Spleen (tissue), 11 donors: ENCODE data around the gene ERAP2. TPM values are rescaled to one million over a fixed set of nuclear protein-coding genes. Genes with fewer than 3 reads are reported as not detected.
"Not testable (repeated sequence)": the region's sequence is repeated elsewhere in the genome, so short reads cannot be mapped to it uniquely, and the experiment has no call there.

Experiments
- DNase-seq: peaks from one replicate; pipeline ENCODE4 v3.0.0-alpha.2; 2020
- H3K27ac ChIP-seq, 8 donors: fragments of 200-600 bp; sonication (generic) in 7 of 8; 1 replicate in 4 of 8; 2 replicates in 4 of 8; pipeline versions ENCODE4 v1.5.0 to v1.8.0; 2016 to 2021; ENCODE audit warnings: inconsistent platforms in 4 of 8, mild to moderate bottlenecking in 4 of 8, moderate library complexity in 1 of 8
- H3K27me3 ChIP-seq, 7 donors: fragments of 200-600 bp; sonication (generic) in 6 of 7; replicated peaks in 1 of 7; 1 replicate in 4 of 7; 2 replicates in 3 of 7; pipeline versions ENCODE4 v1.5.0 to v1.8.0; 2016 to 2021; ENCODE audit warnings: inconsistent platforms in 3 of 7, mild to moderate bottlenecking in 1 of 7
- H3K36me3 ChIP-seq, 6 donors: fragments of 200-600 bp; sonication (generic) in 5 of 6; 1 replicate in 4 of 6; 2 replicates in 2 of 6; pipeline versions ENCODE4 v1.5.0 to v1.8.0; 2016 to 2021; ENCODE audit warnings: inconsistent platforms in 2 of 6
- H3K4me1 ChIP-seq, 6 donors: fragments of 200-600 bp; sonication (generic) in 5 of 6; 1 replicate in 3 of 6; 2 replicates in 3 of 6; pipeline versions ENCODE4 v1.5.0 to v1.8.0; 2016 to 2021; ENCODE audit warnings: inconsistent platforms in 3 of 6
- H3K4me3 ChIP-seq, 8 donors: fragments of 200-600 bp; sonication (generic) in 7 of 8; 1 replicate in 4 of 8; 2 replicates in 4 of 8; pipeline versions ENCODE4 v1.5.0 to v1.8.0; 2016 to 2021; ENCODE audit warnings: inconsistent platforms in 4 of 8, mild to moderate bottlenecking in 4 of 8, moderate library complexity in 2 of 8
- H3K9me3 ChIP-seq, 8 donors: fragments of 200-600 bp; sonication (generic) in 7 of 8; 1 replicate in 4 of 8; 2 replicates in 4 of 8; pipeline versions ENCODE4 v1.5.0 to v1.8.0; 2016 to 2021; ENCODE audit warnings: inconsistent platforms in 4 of 8
- POLR2A ChIP-seq, 3 donors: fragments of 450-650 bp; IDR thresholded peaks; one replicate each; pipeline ENCODE4 v1.5.1; 2017; ENCODE audit warnings: antibody characterized with exemption in 3 of 3, mild to moderate bottlenecking in 1 of 3
- POLR2AphosphoS5 ChIP-seq, 3 donors: sonication (generic); formaldehyde crosslinking; IDR thresholded peaks; one replicate each; pipeline ENCODE4 v1.5.1; 2017; ENCODE audit warnings: antibody characterized with exemption in 3 of 3
- WGBS, 5 donors: extraction: QIAGEN DNeasy Blood & Tissue Kit in 3 of 5; methylation state at CpG; one replicate each; pipeline versions ENCODE4 v1.1.5 to v1.1.7; 2013 to 2018; 5-methylcytosine and 5-hydroxymethylcytosine counted together
- intact Hi-C: fragments of 100-400 bp; cut with DNase I; formaldehyde crosslinking; loops from one replicate; pipeline ENCODE4 v1.15.0; 2023; ENCODE audit warnings: low total_unique reads
- polyA plus RNA-seq, 3 donors: library from polyadenylated mRNA; stranded (reverse); fragments of 200-250 nt; gene quantifications; one replicate each; pipeline ENCODE4 v1.2.1, GENCODE V29; 2013
- total RNA-seq, 7 donors: library from RNA; depleted of rRNA in 3 of 7; stranded (reverse); fragments of >200 nt in 3 of 7; fragmentation: NEBNext Ultra II Directional in 4 of 7; extraction: Animal tissue kit (Norgen Biotek cat#: 25700) in 4 of 7; gene quantifications; one replicate each; pipeline versions ENCODE4 v1.1.0 to v1.2.1, GENCODE V29; 2016 to 2021
- TF ChIP-seq, protein P1 (sequence below), 11 experiments: fragments of 200-600 bp in 7 of 11; fragments of 450-650 bp in 4 of 11; sonication (generic) in 4 of 11; IDR thresholded peaks in 8 of 11; conservative IDR thresholded peaks in 3 of 11; 1 replicate in 7 of 11; 2 replicates in 4 of 11; pipeline versions ENCODE4 v1.4.0 to v1.8.0; 2016 to 2021; ENCODE audit warnings: antibody characterized with exemption in 11 of 11, inconsistent platforms in 4 of 11, mild to moderate bottlenecking in 1 of 11
- donor health status: healthy with polysubstance abuse.
- donor health status: DM: no; HTN: no; CAD: no; lungs with moderate emphysema.
- donor health status: DM: no; HTN: no; CAD: no.
- donor health status: Bipolar disorder and iron deficiency.
- donor health status: healthy.
- donor health status: DM: no; HTN: no; CAD: no.
- donor health status: DM: yes; HTN: yes; CAD: no.

The ERAP2 gene
- total and polyA plus RNA-seq, 10 donors = 10.6 to 91.8 (median 56.6) TPM

DNA sequence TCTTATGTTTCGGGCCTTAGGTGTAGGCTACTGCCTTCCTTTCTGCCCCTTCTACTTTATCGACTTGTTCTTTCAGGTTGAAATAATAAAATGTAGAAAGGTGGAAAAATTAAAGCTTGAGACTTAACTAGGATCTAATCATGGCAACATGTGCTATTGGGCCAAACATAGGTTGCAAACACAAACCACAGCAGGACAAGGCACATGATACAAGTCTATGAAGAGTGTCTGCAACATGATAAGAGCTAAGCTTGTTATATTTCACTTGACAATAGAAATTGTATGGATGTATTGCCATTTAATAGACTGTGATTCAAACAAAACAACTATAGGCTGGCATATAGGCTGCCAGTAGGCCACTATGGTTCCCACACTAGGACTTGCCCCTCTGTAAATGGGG lies 1.7 kb upstream of the ERAP2 start:
- DNase-seq = no peak
- peaks cover 19 to 80% (median 54%) of the 10 kb centered on the region in 6 donors for H3K4me1 ChIP-seq
- no peak overlapping the region for H3K4me3 ChIP-seq
- H3K27ac ChIP-seq = peak overlapping the region in 3 of 8 donors; percentile 88 to 90 (median 88)
- no peaks in the 10 kb centered on the region for H3K27me3 ChIP-seq
- H3K9me3 ChIP-seq = no peaks in the 10 kb centered on the region
- intact Hi-C loops = no loop called here
- 93 to 100% (median 95%) methylated on average over 2 of the region's 2 CpGs for WGBS, 5 donors
- no peak for TF ChIP-seq POLR2AphosphoS5 (IDR thresholded peaks at IDR 0.05)
- no peak for TF ChIP-seq POLR2A (IDR thresholded peaks at IDR 0.05)
- TF ChIP-seq, protein P1, sequence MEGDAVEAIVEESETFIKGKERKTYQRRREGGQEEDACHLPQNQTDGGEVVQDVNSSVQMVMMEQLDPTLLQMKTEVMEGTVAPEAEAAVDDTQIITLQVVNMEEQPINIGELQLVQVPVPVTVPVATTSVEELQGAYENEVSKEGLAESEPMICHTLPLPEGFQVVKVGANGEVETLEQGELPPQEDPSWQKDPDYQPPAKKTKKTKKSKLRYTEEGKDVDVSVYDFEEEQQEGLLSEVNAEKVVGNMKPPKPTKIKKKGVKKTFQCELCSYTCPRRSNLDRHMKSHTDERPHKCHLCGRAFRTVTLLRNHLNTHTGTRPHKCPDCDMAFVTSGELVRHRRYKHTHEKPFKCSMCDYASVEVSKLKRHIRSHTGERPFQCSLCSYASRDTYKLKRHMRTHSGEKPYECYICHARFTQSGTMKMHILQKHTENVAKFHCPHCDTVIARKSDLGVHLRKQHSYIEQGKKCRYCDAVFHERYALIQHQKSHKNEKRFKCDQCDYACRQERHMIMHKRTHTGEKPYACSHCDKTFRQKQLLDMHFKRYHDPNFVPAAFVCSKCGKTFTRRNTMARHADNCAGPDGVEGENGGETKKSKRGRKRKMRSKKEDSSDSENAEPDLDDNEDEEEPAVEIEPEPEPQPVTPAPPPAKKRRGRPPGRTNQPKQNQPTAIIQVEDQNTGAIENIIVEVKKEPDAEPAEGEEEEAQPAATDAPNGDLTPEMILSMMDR (IDR thresholded peaks at IDR 0.05 in 8 of 11, conservative IDR thresholded peaks at IDR 0.05 in 3 of 11) = no peak
- peaks cover 0 to 9% (median 0%) of the 10 kb centered on the region in 6 donors for H3K36me3 ChIP-seq

DNA sequence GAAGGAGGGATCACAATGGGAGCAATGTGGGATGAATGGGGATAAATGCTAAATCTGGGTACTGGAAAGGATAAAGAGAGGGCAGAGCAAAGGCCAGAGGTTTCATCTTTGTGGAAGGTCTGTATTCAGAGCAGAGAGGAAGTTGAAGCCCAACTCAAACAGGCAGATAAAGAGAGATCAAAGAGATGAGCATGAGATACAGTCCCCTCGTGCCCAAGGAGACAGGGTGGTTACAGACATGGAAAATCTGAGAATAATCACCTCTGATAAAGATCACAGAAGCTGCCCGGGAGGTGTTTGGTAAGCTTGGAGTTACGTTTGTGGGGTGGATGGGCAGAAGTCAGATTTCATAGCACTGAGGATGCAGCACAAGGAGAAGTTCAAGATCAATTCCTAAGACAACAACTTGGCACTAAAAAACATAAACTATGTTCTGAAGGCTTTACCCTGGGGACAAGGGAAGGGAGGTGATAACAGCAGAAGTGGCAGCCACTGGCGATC lies 459 bp upstream of the ERAP2 start:
- peak overlapping the region; percentile 58 to 90 (median 87) for H3K27ac ChIP-seq

DNA sequence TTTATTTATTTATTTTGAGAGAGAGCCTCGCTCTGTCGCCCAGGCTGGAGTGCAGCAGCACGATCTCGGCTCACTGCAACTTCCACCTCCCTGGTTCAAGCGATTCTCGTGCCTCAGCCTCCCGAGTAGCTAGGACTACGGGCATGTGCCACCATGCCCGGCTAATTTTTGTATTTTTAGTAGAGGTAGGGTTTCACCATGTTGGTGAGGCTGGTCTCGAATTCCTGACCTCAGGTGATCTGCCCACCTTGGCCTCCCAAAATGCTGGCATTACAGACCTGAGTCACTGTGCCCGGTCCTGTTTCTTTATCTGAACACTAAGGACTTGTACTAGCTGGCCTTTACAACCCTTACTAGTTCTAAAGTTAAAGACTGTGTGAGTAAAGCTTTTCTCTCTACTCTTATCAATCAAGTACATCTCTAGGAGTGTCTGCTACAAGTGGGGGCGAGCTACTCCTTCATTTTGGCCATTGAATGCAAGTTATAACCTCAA lies 723 bp downstream of the ERAP2 start:
- H3K27me3 ChIP-seq, intact Hi-C loops, H3K9me3 ChIP-seq: not testable (repeated sequence)
- peak; percentile 78 for DNase-seq
- Histone ChIP-seq H3K4me3 (peak overlapping the region; percentile 60 to 88 (median 76)), H3K27ac (peak overlapping the region; percentile 58 to 90 (median 87)), H3K4me1 (peaks cover 39 to 80% (median 60%) of the 10 kb centered on the region in 6 donors), H3K36me3 (peaks cover 0 to 33% (median 6%) of the 10 kb centered on the region in 6 donors)
- WGBS, 5 donors = 3 to 10% (median 3%) methylated on average over 12 of the region's 12 CpGs

More for the DNA sequence above, 459 bp upstream of the ERAP2 start:
- DNase-seq = no peak
- Histone ChIP-seq H3K27me3 (no peaks in the 10 kb centered on the region), H3K36me3 (peaks cover 0 to 21% (median 6%) of the 10 kb centered on the region in 6 donors), H3K4me3 (peak overlapping the region; percentile 60 to 88 (median 76)), H3K9me3 (no peaks in the 10 kb centered on the region), H3K4me1 (peaks cover 28 to 80% (median 59%) of the 10 kb centered on the region in 6 donors)
- intact Hi-C loops = no loop called here
- 2 to 9% (median 4%) methylated on average over 4 of the region's 4 CpGs for WGBS, 5 donors
- TF ChIP-seq, protein P1 (IDR thresholded peaks at IDR 0.05 in 8 of 11, conservative IDR thresholded peaks at IDR 0.05 in 3 of 11) = no peak
- no peak for TF ChIP-seq POLR2A (IDR thresholded peaks at IDR 0.05)
- TF ChIP-seq POLR2AphosphoS5 (IDR thresholded peaks at IDR 0.05) = no peak

DNA sequence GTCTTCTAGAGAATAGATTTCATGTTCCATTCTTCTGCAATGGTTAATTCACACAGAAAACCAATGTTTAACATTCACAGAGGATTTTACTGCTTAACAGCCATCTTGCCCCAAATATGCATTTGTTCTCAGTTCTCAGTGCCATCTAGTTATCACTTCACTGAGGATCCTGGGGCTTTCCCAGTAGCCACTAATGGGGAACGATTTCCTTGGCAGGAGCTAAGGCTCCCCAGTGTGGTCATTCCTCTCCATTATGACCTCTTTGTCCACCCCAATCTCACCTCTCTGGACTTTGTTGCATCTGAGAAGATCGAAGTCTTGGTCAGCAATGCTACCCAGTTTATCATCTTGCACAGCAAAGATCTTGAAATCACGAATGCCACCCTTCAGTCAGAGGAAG lies 3.4 kb downstream of the ERAP2 start:
- peaks cover 49 to 96% (median 78%) of the 10 kb centered on the region in 6 donors for H3K4me1 ChIP-seq
- H3K27ac ChIP-seq = peak overlapping the region in 4 of 8 donors; percentile 61 to 85 (median 68)
- H3K4me3 ChIP-seq = peak overlapping the region in 1 of 8 donors; percentile 61
- no peaks in the 10 kb centered on the region for H3K27me3 ChIP-seq
- no peaks in the 10 kb centered on the region for H3K9me3 ChIP-seq
- H3K36me3 ChIP-seq = peaks cover 0 to 59% (median 13%) of the 10 kb centered on the region in 6 donors
- no peak for DNase-seq
- WGBS, 5 donors = 59 to 81% (median 72%) methylated on average over 3 of the region's 3 CpGs
- intact Hi-C loops = loop anchor here (10.0 kb wide), 1 partner anchor 55 kb away; the partner anchor contains the start of gene LNPEP
- no peak for TF ChIP-seq POLR2A (IDR thresholded peaks at IDR 0.05)
- TF ChIP-seq, protein P1 (IDR thresholded peaks at IDR 0.05 in 8 of 11, conservative IDR thresholded peaks at IDR 0.05 in 3 of 11) = no peak
